WERI-Rb-1 (cell line): Measurements from ENCODE around the gene SLC16A3.

Experiments used
- DNase-seq: peaks from one replicate; pipeline ENCODE4 v3.0.0-alpha.2; 2020
- H3K27ac ChIP-seq: fragments of 250-450 bp; sonication (Bioruptor Pico); 2 replicates; pipeline ENCODE4 v1.5.1; 2020; ENCODE audit warnings: mild to moderate bottlenecking, moderate library complexity
- H3K27me3 ChIP-seq: fragments of 250-450 bp; sonication (Bioruptor Pico); 2 replicates; pipeline ENCODE4 v1.5.1; 2021; ENCODE audit warnings: mild to moderate bottlenecking, low read depth, moderate library complexity; ENCODE audit not compliant: insufficient read depth, severe bottlenecking
- H3K36me3 ChIP-seq: fragments of 250-450 bp; sonication (Bioruptor Pico); 2 replicates; pipeline ENCODE4 v1.5.1; 2020; ENCODE audit warnings: mild to moderate bottlenecking, moderate library complexity
- H3K4me3 ChIP-seq: 2 replicates; pipeline ENCODE4 v1.5.1; 2011; ENCODE audit warnings: low read depth, mild to moderate bottlenecking, control low read depth, low read length
- H3K9me3 ChIP-seq: fragments of 250-450 bp; sonication (Bioruptor Pico); 2 replicates; pipeline ENCODE4 v1.5.1; 2021; ENCODE audit warnings: mild to moderate bottlenecking, moderate library complexity; ENCODE audit not compliant: severe bottlenecking
- TF ChIP-seq, protein P1 (sequence below): IDR thresholded peaks from 2 replicates; pipeline ENCODE4 v1.5.1; 2011; ENCODE audit warnings: low read depth, mild to moderate bottlenecking, control low read depth, inconsistent platforms, low read length

The SLC16A3 gene

DNA sequence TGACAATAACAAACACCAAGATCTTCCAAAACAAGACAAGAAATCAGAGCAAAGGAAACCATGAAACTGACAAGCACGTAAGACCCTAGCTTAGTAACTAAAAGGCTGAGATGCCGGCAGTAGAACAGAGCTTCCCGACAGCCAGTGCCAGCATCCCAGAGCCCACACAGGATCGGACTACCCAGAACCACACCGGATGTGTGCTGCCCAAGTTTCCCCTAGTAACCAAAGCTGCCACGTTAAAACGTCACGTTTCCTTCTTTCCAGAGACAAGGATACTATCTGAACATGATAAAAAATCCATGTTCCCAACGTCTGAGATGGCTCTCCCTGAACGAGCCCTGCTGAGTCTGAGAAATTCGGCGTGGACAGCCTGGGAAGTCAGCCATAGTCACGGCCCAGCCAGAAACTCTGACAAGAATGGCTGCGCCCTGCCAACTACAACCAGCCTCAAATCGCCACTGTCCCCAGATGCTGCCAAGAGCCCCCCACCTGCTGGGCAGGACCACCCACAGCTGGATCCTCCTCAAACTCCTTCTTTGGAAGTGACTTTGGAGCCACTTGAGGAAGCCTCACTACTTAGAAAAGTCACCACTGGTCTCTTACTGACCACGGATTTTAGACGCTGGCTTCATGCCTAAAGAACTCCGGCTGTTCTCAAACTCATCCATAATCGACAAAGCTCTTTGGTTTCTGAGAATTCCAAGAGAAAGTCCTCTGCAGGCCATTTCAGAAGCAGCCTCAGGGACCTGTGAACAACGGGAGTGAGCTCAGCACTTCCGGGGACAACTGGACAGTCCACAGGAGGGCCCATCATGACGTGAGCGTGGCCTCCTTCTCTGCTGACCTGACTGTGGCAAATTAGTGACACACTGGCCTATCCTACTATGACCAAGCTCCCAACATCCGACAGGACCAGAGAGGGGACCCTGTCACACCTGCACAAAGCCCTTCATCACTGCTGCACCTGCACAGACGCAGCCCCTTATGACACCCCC lies 32.9 kb upstream of the SLC16A3 start:
- Histone ChIP-seq H3K4me3 (no peak overlapping the region), H3K27ac (no peak overlapping the region), H3K27me3 (no peaks in the 10 kb centered on the region), H3K36me3 (peaks cover 71% of the 10 kb centered on the region), H3K9me3 (no peaks in the 10 kb centered on the region)
- no peak for DNase-seq
- TF ChIP-seq, protein P1, sequence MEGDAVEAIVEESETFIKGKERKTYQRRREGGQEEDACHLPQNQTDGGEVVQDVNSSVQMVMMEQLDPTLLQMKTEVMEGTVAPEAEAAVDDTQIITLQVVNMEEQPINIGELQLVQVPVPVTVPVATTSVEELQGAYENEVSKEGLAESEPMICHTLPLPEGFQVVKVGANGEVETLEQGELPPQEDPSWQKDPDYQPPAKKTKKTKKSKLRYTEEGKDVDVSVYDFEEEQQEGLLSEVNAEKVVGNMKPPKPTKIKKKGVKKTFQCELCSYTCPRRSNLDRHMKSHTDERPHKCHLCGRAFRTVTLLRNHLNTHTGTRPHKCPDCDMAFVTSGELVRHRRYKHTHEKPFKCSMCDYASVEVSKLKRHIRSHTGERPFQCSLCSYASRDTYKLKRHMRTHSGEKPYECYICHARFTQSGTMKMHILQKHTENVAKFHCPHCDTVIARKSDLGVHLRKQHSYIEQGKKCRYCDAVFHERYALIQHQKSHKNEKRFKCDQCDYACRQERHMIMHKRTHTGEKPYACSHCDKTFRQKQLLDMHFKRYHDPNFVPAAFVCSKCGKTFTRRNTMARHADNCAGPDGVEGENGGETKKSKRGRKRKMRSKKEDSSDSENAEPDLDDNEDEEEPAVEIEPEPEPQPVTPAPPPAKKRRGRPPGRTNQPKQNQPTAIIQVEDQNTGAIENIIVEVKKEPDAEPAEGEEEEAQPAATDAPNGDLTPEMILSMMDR = no peak

DNA sequence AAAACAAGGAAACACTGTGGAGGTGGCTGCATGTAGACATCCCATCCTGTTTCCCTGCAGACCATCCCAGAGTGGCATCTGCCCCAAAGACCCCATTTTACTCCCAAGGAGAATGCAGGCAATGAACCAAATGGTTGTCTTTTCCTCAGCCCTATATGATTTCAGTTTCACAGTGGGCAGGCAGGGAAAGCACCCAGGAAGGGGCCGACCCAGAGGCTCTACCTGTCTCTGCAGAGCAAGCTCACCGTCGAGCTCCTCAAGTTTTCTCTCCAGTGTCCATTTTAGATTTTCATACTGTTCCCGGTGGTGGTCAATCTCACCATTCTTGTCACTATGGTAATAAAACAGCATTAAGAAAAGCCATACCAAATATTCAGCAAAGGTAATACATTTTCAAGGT lies 30.8 kb upstream of the SLC16A3 start:
- TF ChIP-seq, protein P1 = no peak
- Histone ChIP-seq H3K9me3 (no peaks in the 10 kb centered on the region), H3K27ac (no peak overlapping the region), H3K4me3 (no peak overlapping the region), H3K36me3 (peaks cover 55% of the 10 kb centered on the region), H3K27me3 (no peaks in the 10 kb centered on the region)
- DNase-seq = no peak

DNA sequence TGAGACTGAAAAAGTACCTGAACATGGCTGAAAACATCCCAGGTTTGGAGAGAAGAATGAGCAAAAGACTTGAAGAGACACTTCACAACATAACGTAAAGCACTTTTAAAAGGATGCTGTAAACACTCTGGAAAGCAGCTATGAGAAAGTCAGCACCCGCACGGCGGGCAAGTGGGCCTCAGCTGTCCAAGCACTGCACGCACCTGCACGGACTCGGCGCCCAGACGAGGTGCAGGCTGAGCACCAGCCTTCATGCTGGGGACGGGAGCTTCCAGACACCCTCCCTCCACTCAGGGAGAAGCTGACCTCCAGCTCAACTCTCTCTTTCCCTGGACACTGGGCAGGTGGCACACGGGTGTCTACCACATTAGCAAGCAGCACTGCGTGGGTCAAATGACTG lies 29.3 kb upstream of the SLC16A3 start:
- no peak overlapping the region for H3K27ac ChIP-seq
- H3K9me3 ChIP-seq = no peaks in the 10 kb centered on the region
- no peak for DNase-seq
- H3K4me3 ChIP-seq = no peak overlapping the region
- H3K36me3 ChIP-seq = peaks cover 41% of the 10 kb centered on the region
- H3K27me3 ChIP-seq = no peaks in the 10 kb centered on the region
- TF ChIP-seq, protein P1 = no peak

DNA sequence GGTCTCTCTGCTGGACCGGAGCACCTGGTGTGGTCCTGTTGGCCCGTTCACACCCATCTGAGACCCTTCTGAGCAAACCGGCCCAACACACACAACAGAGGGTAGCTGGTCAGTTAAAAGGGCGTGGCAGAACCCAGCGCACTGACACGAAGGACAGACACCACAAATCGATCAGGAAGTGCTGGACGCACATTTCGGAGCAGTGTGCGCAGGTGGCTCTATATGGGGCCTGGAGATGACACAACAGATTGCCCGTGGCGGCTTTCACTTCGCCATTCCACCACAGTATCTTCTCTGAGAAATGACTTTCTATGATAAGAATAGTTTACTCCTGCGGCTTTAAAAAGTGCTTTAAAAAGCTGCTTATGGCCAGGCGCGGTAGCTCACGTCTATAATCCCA lies 28.7 kb upstream of the SLC16A3 start:
- DNase-seq = no peak
- no peak overlapping the region for H3K27ac ChIP-seq
- H3K36me3 ChIP-seq = peaks cover 35% of the 10 kb centered on the region
- no peaks in the 10 kb centered on the region for H3K9me3 ChIP-seq
- no peaks in the 10 kb centered on the region for H3K27me3 ChIP-seq
- H3K4me3 ChIP-seq = no peak overlapping the region
- TF ChIP-seq, protein P1 = no peak

DNA sequence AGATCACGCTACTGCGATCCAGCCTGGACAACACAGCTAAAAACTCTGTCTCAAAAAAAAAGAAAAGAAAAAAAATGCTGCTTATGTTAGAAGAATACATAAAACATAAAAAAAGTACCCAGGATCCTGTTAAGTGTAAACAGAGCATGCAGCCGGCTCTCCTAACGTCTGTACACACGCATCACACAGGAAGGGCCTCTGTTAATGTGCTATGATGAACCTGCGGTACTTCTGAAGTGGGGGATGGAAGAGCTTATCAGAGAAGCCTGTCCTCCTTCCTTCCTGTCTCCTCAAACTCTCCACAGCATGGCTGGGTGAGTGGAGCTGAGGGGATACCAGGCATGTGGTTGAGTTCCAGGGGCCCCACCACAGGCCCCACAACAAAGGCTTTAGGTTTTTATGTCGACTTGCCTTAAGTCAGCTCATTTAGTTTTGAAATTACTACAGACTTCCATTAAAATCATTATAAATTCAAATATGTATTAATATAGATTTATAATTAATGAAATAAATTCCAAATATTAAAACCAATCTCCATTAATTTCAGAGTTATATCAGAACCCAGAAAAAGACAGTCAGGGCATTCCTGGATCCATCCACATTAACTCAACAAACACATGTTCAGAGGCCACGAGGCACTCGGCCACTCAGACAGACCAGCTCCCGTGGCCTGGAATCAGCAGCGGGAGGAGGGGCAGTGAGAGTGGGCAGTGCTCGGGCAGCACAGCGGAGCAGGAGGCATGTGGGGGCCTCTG lies 27.9 kb upstream of the SLC16A3 start:
- peaks cover 27% of the 10 kb centered on the region for H3K36me3 ChIP-seq
- no peak overlapping the region for H3K27ac ChIP-seq
- no peak overlapping the region for H3K4me3 ChIP-seq
- H3K9me3 ChIP-seq = no peaks in the 10 kb centered on the region
- TF ChIP-seq, protein P1 = no peak
- no peaks in the 10 kb centered on the region for H3K27me3 ChIP-seq
- no peak for DNase-seq
